Stimulated activated CD8-positive, alpha-beta memory T cell treated with anti-CD3 and anti-CD28 coated beads, Interleukin-7, amount 100 ng/mL, for 4 hours (primary cell): ENCODE measurements around the gene NUFIP1.
"Not testable (repeated sequence)": the region's sequence is repeated elsewhere in the genome, so short reads cannot be mapped to it uniquely, and the experiment has no call there.

Experiments used
- DNase-seq, 2 donors: peaks; one replicate each; pipeline ENCODE4 v3.0.0-alpha.2; 2020; ENCODE audit warnings: low read depth in 2 of 2

NUFIP1 gene

GRCh38 chr13:44920013-44920412 lies 69.3 kb downstream of the NUFIP1 start:
- DNase-seq: no peak

GRCh38 chr13:44919104-44919804 lies 70.0 kb downstream of the NUFIP1 start:
- DNase-seq: no peak

- peak; percentile 62 to 71 for DNase-seq
Observed at GRCh38 chr13:44918326-44919103, 70.8 kb downstream of the NUFIP1 start.

- DNase-seq: peak; percentile 88 to 95
Observed at GRCh38 chr13:44917589-44918325, 71.5 kb downstream of the NUFIP1 start.

- no peak for DNase-seq
Observed at GRCh38 chr13:44912278-44913016, 76.8 kb downstream of the NUFIP1 start.

- no peak for DNase-seq
Observed at GRCh38 chr13:44908712-44909111, 80.6 kb downstream of the NUFIP1 start.

- DNase-seq: no peak
Observed at GRCh38 chr13:44908266-44908665, 81.0 kb downstream of the NUFIP1 start.

- DNase-seq: no peak
Observed at GRCh38 chr13:44906713-44907112, 82.6 kb downstream of the NUFIP1 start.

GRCh38 chr13:44906230-44906629 lies 83.0 kb downstream of the NUFIP1 start:
- DNase-seq: no peak

GRCh38 chr13:44905556-44905955 lies 83.7 kb downstream of the NUFIP1 start:
- DNase-seq: no peak

- no peak for DNase-seq
Observed at GRCh38 chr13:44904967-44905366, 84.3 kb downstream of the NUFIP1 start.

GRCh38 chr13:44903574-44903985 lies 85.7 kb downstream of the NUFIP1 start:
- DNase-seq: no peak

- DNase-seq: no peak
Observed at GRCh38 chr13:44902738-44903137, 86.5 kb downstream of the NUFIP1 start.

GRCh38 chr13:44899967-44900366 lies 89.3 kb downstream of the NUFIP1 start:
- no peak for DNase-seq

GRCh38 chr13:44898308-44898707 lies 91.0 kb downstream of the NUFIP1 start:
- DNase-seq: not testable (repeated sequence)

- DNase-seq: no peak
Observed at GRCh38 chr13:44895953-44896335, 93.3 kb downstream of the NUFIP1 start.

GRCh38 chr13:44895264-44895952 lies 93.9 kb downstream of the NUFIP1 start:
- no peak for DNase-seq

- DNase-seq: no peak
Observed at GRCh38 chr13:44894001-44894770, 95.1 kb downstream of the NUFIP1 start.
